Gastrocnemius medialis (tissue), 4 donors: ENCODE measurements around the gene LPAR1.

ENCODE experiments used
- CTCF ChIP-seq, 5 experiments: fragments of 450-650 bp in 3 of 5; fragments of 200-600 bp in 2 of 5; sonication (generic) in 2 of 5; IDR thresholded peaks in 4 of 5; conservative IDR thresholded peaks in 1 of 5; 1 replicate in 4 of 5; 2 replicates in 1 of 5; pipeline ENCODE4 v1.5.1; 2016 to 2019; ENCODE audit warnings: antibody characterized with exemption in 5 of 5, mild to moderate bottlenecking in 3 of 5, moderate library complexity in 3 of 5
- POLR2A ChIP-seq, 2 donors: fragments of 450-650 bp; IDR thresholded peaks; one replicate each; pipeline ENCODE4 v1.6.1; 2017; ENCODE audit warnings: antibody characterized with exemption in 2 of 2, mild to moderate bottlenecking in 2 of 2, moderate library complexity in 2 of 2

GRCh38 chr9:110939047-110939446, 99.2 kb downstream of the LPAR1 start:
- no peak for TF ChIP-seq CTCF (IDR thresholded peaks at IDR 0.05 in 4 of 5, conservative IDR thresholded peaks at IDR 0.05 in 1 of 5)
- TF ChIP-seq POLR2A (IDR thresholded peaks at IDR 0.05): no peak
